K562 (cell line): ENCODE measurements around the gene SGMS1. TPM values are rescaled to one million over a fixed set of nuclear protein-coding genes. Genes with fewer than 3 reads are reported as not detected.

Source experiments
- ASH1L ChIP-seq: fragments of 450-650 bp; IDR thresholded peaks from 2 replicates; pipeline ENCODE4 v1.6.1; 2018; ENCODE audit warnings: borderline replicate concordance, mild to moderate bottlenecking, low read depth; ENCODE audit not compliant: partially characterized antibody
- BCL6 ChIP-seq: fragments of 250-450 bp; sonication (Bioruptor Pico); IDR thresholded peaks from 2 replicates; pipeline ENCODE4 v1.4.0; 2020
- EWSR1 ChIP-seq: fragments of 450-650 bp; IDR thresholded peaks from 2 replicates; pipeline ENCODE4 v1.6.1; 2018; ENCODE audit warnings: borderline replicate concordance, mild to moderate bottlenecking, low read depth, moderate library complexity; ENCODE audit not compliant: partially characterized antibody
- GTF2E2 ChIP-seq: fragments of 200-800 bp; sonication (Bioruptor generic); IDR thresholded peaks from 2 replicates; pipeline ENCODE4 v1.6.1; 2016; ENCODE audit warnings: missing genetic modification characterization, missing compliant biosample characterization
- JUND ChIP-seq, 2 experiments: IDR thresholded peaks; 2 replicates in 1 of 2; 3 replicates in 1 of 2; pipeline ENCODE4 v1.6.1; 2011; ENCODE audit warnings: borderline replicate concordance in 2 of 2, low read depth in 2 of 2, low read length in 2 of 2, improper control_type of control experiment in 1 of 2, missing biosample characterization in 1 of 2, missing genetic modification characterization in 1 of 2, missing genetic modification reagents in 1 of 2
- KDM5B ChIP-seq: fragments of 200-600 bp; sonication (generic); IDR thresholded peaks from 2 replicates; pipeline ENCODE4 v1.6.1; 2012; ENCODE audit warnings: low read depth, mild to moderate bottlenecking, moderate library complexity, low read length, control low read depth, inconsistent platforms; ENCODE audit not compliant: insufficient replicate concordance
- MBD1 ChIP-seq: fragments of 250-450 bp; sonication (Bioruptor Pico); IDR thresholded peaks from 2 replicates; pipeline ENCODE4 v1.8.0; 2022; ENCODE audit warnings: inconsistent platforms
- MED1 ChIP-seq: sonication (generic); formaldehyde crosslinking; IDR thresholded peaks from 2 replicates; pipeline ENCODE4 v1.8.1; 2023; ENCODE audit warnings: missing genetic modification reagents, borderline replicate concordance
- NR4A1 ChIP-seq, 2 experiments: fragments of 250-450 bp in 1 of 2; fragments of 450-650 bp in 1 of 2; sonication (Bioruptor Pico) in 1 of 2; IDR thresholded peaks; 2 replicates each; pipeline versions ENCODE4 v1.4.0 to v1.6.1; 2016 to 2020; ENCODE audit warnings: mild to moderate bottlenecking in 2 of 2, missing compliant biosample characterization in 1 of 2, missing genetic modification characterization in 1 of 2, moderate library complexity in 1 of 2
- SMARCB1 ChIP-seq: IDR thresholded peaks from 2 replicates; pipeline ENCODE4 v1.6.1; 2011; ENCODE audit warnings: improper control_type of control experiment, low read depth; ENCODE audit not compliant: insufficient read length
- SREBF2 ChIP-seq: sonication (generic); formaldehyde crosslinking; IDR thresholded peaks from 2 replicates; pipeline ENCODE4 v1.4.0; 2020; ENCODE audit warnings: mild to moderate bottlenecking, missing genetic modification reagents
- ZNF224 ChIP-seq: sonication (generic); formaldehyde crosslinking; IDR thresholded peaks from 2 replicates; pipeline ENCODE4 v1.8.0; 2022; ENCODE audit warnings: mild to moderate bottlenecking, missing genetic modification reagents
- ZNF316 ChIP-seq: fragments of 450-650 bp; IDR thresholded peaks from 2 replicates; pipeline ENCODE4 v1.6.1; 2016
- polyA plus RNA-seq, 8 experiments: library from polyadenylated mRNA; depleted of rRNA in 4 of 8; stranded (reverse) in 5 of 8; unstranded in 3 of 8; fragments of >200 nt; fragmentation: Nextera tagmentation in 2 of 8; fragmentation: Illumina TruSeq in 1 of 8; extraction: Ambion mirVana in 2 of 8; extraction: Trizol in 1 of 8; gene quantifications; 2 replicates each; pipeline versions ENCODE4 v1.2.1 to v1.2.3, GENCODE V29; 2011 to 2014; ENCODE audit warnings: inconsistent platforms in 1 of 8, missing spikeins in 1 of 8
- total RNA-seq, 7 experiments: library from RNA; depleted of rRNA in 6 of 7; stranded (reverse); fragments of >200 nt in 6 of 7; fragmentation: Illumina TruSeq in 2 of 7; extraction: Trizol in 2 of 7; gene quantifications; 2 replicates each; pipeline versions ENCODE4 v1.2.1 to v1.2.3, GENCODE V29; 2011 to 2021; ENCODE audit warnings: low replicate concordance in 1 of 7
- TF ChIP-seq, protein P1 (sequence below): fragments of 250-450 bp; sonication (Bioruptor Pico); IDR thresholded peaks from 2 replicates; pipeline ENCODE4 v1.5.0; 2021; ENCODE audit warnings: mild to moderate bottlenecking, moderate library complexity
- TF ChIP-seq, protein P2 (sequence below): sonication (generic); formaldehyde crosslinking; IDR thresholded peaks from 2 replicates; pipeline ENCODE4 v1.8.1; 2023; ENCODE audit warnings: mild to moderate bottlenecking, missing genetic modification reagents
- TF ChIP-seq, protein P3 (sequence below): sonication (generic); formaldehyde crosslinking; IDR thresholded peaks from 2 replicates; pipeline ENCODE4 v1.8.0; 2023; ENCODE audit warnings: mild to moderate bottlenecking, missing genetic modification reagents

SGMS1 gene
- total and polyA plus RNA-seq, 9 of the 15 experiments (the other 6 are each of a cell fraction or from before 2014, with no cell fraction given) = 22.6 to 232 (median 82.2) TPM

- TF ChIP-seq, protein P1, sequence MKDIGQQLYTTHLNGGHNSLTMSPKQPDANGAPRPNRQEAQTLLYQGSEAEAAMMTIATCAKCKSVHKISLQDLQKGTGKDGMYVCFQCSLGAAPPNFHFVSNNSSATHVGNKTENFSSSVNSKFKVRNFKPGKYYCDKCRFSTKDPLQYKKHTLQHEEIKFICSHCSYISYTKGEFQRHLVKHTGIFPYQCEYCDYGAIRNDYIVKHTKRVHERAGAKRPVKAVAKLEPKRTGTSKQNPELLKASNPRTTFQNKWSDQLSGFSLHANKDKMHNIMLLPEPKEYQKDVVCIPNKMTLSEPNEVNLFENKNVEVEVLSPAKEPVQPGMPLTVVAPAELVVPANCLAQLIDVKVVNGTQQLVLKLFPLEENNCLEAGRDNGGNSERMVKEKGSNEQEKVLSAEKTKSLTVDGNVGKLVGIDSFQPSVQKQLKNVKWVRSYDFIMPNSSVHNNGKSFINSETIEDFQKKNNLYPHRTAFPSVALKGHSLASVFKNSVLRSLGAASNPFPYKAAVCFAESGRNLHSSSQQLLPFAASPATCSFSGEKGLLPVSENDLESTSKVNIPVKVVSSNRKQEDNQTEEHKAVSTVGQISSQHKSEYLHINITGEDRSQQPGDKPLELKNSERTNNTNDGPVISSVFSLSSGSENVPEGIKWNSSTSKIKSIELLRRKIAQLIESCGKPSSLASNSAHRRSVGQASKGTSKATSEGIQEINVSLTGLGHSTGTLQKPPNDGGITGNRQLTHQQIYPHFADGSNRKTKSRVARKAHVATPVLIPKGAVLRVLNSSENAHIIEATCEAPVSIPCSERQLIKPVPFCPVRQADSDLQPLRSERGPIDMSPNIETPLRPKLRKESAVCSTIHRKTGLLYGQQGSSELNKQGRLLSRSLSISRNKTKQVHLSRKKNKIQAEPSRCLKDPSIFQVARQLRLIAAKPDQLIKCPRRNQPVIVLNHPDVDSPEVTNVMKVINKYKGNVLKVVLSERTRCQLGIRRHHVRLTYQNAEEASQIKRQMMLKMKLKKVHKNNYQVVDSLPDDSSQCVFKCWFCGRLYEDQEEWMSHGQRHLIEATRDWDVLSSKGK (CRISPR knock-in tag) = no peak
- 0 out of 2 replicates have a peak, but pooled peaks have one; percentile 45 for TF ChIP-seq JUND (IDR thresholded peaks at IDR 0.05; ENCODE audit: borderline replicate concordance, low read depth, low read length)
- no peak; the same call in 2 of the 3 replicates for TF ChIP-seq JUND (tag; IDR thresholded peaks at IDR 0.05; ENCODE audit: borderline replicate concordance, low read depth, low read length)
- peak; percentile 93 for TF ChIP-seq GTF2E2 (tag)
- TF ChIP-seq, protein P2, sequence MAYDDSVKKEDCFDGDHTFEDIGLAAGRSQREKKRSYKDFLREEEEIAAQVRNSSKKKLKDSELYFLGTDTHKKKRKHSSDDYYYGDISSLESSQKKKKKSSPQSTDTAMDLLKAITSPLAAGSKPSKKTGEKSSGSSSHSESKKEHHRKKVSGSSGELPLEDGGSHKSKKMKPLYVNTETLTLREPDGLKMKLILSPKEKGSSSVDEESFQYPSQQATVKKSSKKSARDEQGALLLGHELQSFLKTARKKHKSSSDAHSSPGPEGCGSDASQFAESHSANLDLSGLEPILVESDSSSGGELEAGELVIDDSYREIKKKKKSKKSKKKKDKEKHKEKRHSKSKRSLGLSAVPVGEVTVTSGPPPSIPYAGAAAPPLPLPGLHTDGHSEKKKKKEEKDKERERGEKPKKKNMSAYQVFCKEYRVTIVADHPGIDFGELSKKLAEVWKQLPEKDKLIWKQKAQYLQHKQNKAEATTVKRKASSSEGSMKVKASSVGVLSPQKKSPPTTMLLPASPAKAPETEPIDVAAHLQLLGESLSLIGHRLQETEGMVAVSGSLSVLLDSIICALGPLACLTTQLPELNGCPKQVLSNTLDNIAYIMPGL (CRISPR knock-in tag) = no peak
- TF ChIP-seq ZNF316 = no peak
- no peak for TF ChIP-seq KDM5B
- no peak for TF ChIP-seq ZNF224 (CRISPR knock-in tag)
- no peak for TF ChIP-seq BCL6
- TF ChIP-seq SMARCB1 = no peak
- no peak for TF ChIP-seq SREBF2 (CRISPR knock-in tag)
- TF ChIP-seq MBD1 = no peak
- TF ChIP-seq MED1 (CRISPR knock-in tag) = no peak
- TF ChIP-seq NR4A1 (CRISPR knock-in tag; IDR thresholded peaks at IDR 0.05) = peak; percentile 53; the same call in 1 of the 2 replicates
- TF ChIP-seq NR4A1 (tag; IDR thresholded peaks at IDR 0.05) = no peak; the same call in 1 of the 2 replicates
- no peak for TF ChIP-seq ASH1L
- TF ChIP-seq, protein P3, sequence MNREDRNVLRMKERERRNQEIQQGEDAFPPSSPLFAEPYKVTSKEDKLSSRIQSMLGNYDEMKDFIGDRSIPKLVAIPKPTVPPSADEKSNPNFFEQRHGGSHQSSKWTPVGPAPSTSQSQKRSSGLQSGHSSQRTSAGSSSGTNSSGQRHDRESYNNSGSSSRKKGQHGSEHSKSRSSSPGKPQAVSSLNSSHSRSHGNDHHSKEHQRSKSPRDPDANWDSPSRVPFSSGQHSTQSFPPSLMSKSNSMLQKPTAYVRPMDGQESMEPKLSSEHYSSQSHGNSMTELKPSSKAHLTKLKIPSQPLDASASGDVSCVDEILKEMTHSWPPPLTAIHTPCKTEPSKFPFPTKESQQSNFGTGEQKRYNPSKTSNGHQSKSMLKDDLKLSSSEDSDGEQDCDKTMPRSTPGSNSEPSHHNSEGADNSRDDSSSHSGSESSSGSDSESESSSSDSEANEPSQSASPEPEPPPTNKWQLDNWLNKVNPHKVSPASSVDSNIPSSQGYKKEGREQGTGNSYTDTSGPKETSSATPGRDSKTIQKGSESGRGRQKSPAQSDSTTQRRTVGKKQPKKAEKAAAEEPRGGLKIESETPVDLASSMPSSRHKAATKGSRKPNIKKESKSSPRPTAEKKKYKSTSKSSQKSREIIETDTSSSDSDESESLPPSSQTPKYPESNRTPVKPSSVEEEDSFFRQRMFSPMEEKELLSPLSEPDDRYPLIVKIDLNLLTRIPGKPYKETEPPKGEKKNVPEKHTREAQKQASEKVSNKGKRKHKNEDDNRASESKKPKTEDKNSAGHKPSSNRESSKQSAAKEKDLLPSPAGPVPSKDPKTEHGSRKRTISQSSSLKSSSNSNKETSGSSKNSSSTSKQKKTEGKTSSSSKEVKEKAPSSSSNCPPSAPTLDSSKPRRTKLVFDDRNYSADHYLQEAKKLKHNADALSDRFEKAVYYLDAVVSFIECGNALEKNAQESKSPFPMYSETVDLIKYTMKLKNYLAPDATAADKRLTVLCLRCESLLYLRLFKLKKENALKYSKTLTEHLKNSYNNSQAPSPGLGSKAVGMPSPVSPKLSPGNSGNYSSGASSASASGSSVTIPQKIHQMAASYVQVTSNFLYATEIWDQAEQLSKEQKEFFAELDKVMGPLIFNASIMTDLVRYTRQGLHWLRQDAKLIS (CRISPR knock-in tag) = no peak; the same call in 1 of the 2 replicates
- TF ChIP-seq EWSR1 = no peak
Observed at GRCh38 chr10:50624413-50624865, 683 bp upstream of the SGMS1 start (continued).
